ENCODE measurements around the gene NUCB1. TPM values are rescaled to one million over a fixed set of nuclear protein-coding genes. Genes with fewer than 3 reads are reported as not detected.

NUCB1 gene
- total and polyA plus RNA-seq, 9 of the 15 experiments (the other 6 are each of a cell fraction or from before 2014, with no cell fraction given): 3.1 to 153 (median 71.7) TPM

- TF ChIP-seq ZFP1 (CRISPR knock-in tag; IDR thresholded peaks at IDR 0.05): peak; percentile 56
- TF ChIP-seq HNRNPLL (IDR thresholded peaks at IDR 0.05; ENCODE audit: low read depth, low read length, poor library complexity, severe bottlenecking): peak; percentile 42
- TF ChIP-seq NFE2 (IDR thresholded peaks at IDR 0.05; ENCODE audit: low read depth): peak; percentile 52
- TF ChIP-seq, protein P1, sequence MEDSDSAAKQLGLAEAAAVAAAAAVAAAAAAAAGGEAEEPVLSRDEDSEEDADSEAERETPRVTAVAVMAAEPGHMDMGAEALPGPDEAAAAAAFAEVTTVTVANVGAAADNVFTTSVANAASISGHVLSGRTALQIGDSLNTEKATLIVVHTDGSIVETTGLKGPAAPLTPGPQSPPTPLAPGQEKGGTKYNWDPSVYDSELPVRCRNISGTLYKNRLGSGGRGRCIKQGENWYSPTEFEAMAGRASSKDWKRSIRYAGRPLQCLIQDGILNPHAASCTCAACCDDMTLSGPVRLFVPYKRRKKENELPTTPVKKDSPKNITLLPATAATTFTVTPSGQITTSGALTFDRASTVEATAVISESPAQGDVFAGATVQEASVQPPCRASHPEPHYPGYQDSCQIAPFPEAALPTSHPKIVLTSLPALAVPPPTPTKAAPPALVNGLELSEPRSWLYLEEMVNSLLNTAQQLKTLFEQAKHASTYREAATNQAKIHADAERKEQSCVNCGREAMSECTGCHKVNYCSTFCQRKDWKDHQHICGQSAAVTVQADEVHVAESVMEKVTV (CRISPR knock-in tag; IDR thresholded peaks at IDR 0.05): peak; percentile 28; the same call in 1 of the 2 replicates
- peak; percentile 26 to 30; a peak in 1 of 4 replicates for TF ChIP-seq TEAD1 (CRISPR knock-in tag; IDR thresholded peaks at IDR 0.05)
- peak; percentile 82 for TF ChIP-seq JUN (IDR thresholded peaks at IDR 0.05; ENCODE audit: borderline replicate concordance, low read depth, low read length)
- TF ChIP-seq JUN (CRISPR knock-in tag; IDR thresholded peaks at IDR 0.05; ENCODE audit: borderline replicate concordance): 0 out of 2 replicates have a peak, but pooled peaks have one; percentile 20
- 0 out of 4 replicates have a peak, but pooled peaks have one; percentile 13 to 19 for TF ChIP-seq FOXA3 (CRISPR knock-in tag; conservative IDR thresholded peaks at IDR 0.05 in 1 of 2, IDR thresholded peaks at IDR 0.05 in 1 of 2)
- TF ChIP-seq, protein P2, sequence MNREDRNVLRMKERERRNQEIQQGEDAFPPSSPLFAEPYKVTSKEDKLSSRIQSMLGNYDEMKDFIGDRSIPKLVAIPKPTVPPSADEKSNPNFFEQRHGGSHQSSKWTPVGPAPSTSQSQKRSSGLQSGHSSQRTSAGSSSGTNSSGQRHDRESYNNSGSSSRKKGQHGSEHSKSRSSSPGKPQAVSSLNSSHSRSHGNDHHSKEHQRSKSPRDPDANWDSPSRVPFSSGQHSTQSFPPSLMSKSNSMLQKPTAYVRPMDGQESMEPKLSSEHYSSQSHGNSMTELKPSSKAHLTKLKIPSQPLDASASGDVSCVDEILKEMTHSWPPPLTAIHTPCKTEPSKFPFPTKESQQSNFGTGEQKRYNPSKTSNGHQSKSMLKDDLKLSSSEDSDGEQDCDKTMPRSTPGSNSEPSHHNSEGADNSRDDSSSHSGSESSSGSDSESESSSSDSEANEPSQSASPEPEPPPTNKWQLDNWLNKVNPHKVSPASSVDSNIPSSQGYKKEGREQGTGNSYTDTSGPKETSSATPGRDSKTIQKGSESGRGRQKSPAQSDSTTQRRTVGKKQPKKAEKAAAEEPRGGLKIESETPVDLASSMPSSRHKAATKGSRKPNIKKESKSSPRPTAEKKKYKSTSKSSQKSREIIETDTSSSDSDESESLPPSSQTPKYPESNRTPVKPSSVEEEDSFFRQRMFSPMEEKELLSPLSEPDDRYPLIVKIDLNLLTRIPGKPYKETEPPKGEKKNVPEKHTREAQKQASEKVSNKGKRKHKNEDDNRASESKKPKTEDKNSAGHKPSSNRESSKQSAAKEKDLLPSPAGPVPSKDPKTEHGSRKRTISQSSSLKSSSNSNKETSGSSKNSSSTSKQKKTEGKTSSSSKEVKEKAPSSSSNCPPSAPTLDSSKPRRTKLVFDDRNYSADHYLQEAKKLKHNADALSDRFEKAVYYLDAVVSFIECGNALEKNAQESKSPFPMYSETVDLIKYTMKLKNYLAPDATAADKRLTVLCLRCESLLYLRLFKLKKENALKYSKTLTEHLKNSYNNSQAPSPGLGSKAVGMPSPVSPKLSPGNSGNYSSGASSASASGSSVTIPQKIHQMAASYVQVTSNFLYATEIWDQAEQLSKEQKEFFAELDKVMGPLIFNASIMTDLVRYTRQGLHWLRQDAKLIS (CRISPR knock-in tag; IDR thresholded peaks at IDR 0.05): peak; percentile 71; the same call in 1 of the 2 replicates
- 0 out of 2 replicates have a peak, but pooled peaks have one; percentile 54 for TF ChIP-seq FOXP4 (CRISPR knock-in tag; IDR thresholded peaks at IDR 0.05; ENCODE audit: borderline replicate concordance)
- TF ChIP-seq ZNF586 (CRISPR knock-in tag; conservative IDR thresholded peaks at IDR 0.05): 0 out of 2 replicates have a peak, but pooled peaks have one; percentile 16
- TF ChIP-seq ZNF395 (CRISPR knock-in tag; IDR thresholded peaks at IDR 0.05): peak; percentile 69; the same call in 1 of the 2 replicates
- 0 out of 2 replicates have a peak, but pooled peaks have one; percentile 31 for TF ChIP-seq ZNF263 (CRISPR knock-in tag; IDR thresholded peaks at IDR 0.05; ENCODE audit: borderline replicate concordance)
- TF ChIP-seq L3MBTL2 (IDR thresholded peaks at IDR 0.05): 0 out of 2 replicates have a peak, but pooled peaks have one; percentile 9
- peak; percentile 92 for TF ChIP-seq ARID1B (IDR thresholded peaks at IDR 0.05)
- TF ChIP-seq ZEB2 (IDR thresholded peaks at IDR 0.05): peak; percentile 60; the same call in 1 of the 2 replicates
Observed at GRCh38 chr19:48876043-48876981, 23.8 kb upstream of the NUCB1 start (continued).
